Stomach (tissue), 4 donors: ENCODE results near the gene ARHGAP10.
"Not testable (repeated sequence)": the region's sequence is repeated elsewhere in the genome, so short reads cannot be mapped to it uniquely, and the experiment has no call there.

Experiments
- POLR2A ChIP-seq, 4 donors: fragments of 450-650 bp; IDR thresholded peaks; one replicate each; pipeline ENCODE4 v1.6.1; 2016; ENCODE audit warnings: antibody characterized with exemption in 4 of 4, control low read depth in 2 of 4, mild to moderate bottlenecking in 1 of 4, moderate library complexity in 1 of 4
- POLR2AphosphoS5 ChIP-seq, 3 donors: sonication (generic); formaldehyde crosslinking; IDR thresholded peaks; one replicate each; pipeline ENCODE4 v1.6.1; 2016; ENCODE audit warnings: antibody characterized with exemption in 3 of 3
- TF ChIP-seq, protein P1 (sequence below), 7 experiments: fragments of 450-650 bp in 4 of 7; fragments of 200-600 bp in 3 of 7; sonication (generic) in 3 of 7; IDR thresholded peaks; one replicate each; pipeline ENCODE4 v1.5.1; 2016 to 2019; ENCODE audit warnings: antibody characterized with exemption in 7 of 7, control low read depth in 2 of 7, mild to moderate bottlenecking in 1 of 7

DNA sequence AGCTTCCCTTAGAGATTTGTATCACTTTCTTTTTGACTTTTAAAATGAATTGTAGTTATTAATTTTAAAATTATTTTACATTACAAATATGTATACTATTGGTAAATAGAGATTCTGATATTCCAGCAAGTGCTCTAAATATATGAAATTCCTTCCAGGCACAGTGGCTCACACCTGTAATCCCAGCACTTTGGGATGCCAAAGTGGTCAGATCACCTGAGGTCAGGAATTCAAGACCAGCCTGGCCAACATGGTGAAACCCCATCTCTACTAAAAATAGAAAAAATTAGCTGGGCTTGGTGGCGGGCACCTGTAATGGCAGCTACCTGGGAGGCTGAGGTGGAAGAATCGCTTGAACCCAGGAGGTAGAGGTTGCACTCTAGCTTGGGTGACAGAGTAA is 180.2 kb downstream of the ARHGAP10 start:
- TF ChIP-seq, protein P1, sequence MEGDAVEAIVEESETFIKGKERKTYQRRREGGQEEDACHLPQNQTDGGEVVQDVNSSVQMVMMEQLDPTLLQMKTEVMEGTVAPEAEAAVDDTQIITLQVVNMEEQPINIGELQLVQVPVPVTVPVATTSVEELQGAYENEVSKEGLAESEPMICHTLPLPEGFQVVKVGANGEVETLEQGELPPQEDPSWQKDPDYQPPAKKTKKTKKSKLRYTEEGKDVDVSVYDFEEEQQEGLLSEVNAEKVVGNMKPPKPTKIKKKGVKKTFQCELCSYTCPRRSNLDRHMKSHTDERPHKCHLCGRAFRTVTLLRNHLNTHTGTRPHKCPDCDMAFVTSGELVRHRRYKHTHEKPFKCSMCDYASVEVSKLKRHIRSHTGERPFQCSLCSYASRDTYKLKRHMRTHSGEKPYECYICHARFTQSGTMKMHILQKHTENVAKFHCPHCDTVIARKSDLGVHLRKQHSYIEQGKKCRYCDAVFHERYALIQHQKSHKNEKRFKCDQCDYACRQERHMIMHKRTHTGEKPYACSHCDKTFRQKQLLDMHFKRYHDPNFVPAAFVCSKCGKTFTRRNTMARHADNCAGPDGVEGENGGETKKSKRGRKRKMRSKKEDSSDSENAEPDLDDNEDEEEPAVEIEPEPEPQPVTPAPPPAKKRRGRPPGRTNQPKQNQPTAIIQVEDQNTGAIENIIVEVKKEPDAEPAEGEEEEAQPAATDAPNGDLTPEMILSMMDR (IDR thresholded peaks at IDR 0.05), result not testable (repeated sequence)
- TF ChIP-seq POLR2AphosphoS5, POLR2A (IDR thresholded peaks at IDR 0.05): not testable (repeated sequence)
